Lung (tissue), 16 donors: ENCODE data around the gene BLOC1S1. TPM values are rescaled to one million over a fixed set of nuclear protein-coding genes. Genes with fewer than 3 reads are reported as not detected.

Experiments
- ATAC-seq: fragments of 200-7000 bp; cut with Tn5 transposase; one replicate; pipeline ENCODE4 v1.9.1; 2020; ENCODE audit warnings: moderate number of reproducible peaks; ENCODE audit not compliant: insufficient read depth, low FRiP score
- DNase-seq, 3 donors: peaks; one replicate each; pipeline ENCODE4 v3.0.0-alpha.2; 2013 to 2017
- H3K27ac ChIP-seq, 2 donors: one replicate each; pipeline ENCODE4 v1.5.1; 2013; ENCODE audit warnings: mild to moderate bottlenecking in 2 of 2, moderate library complexity in 2 of 2, control low read depth in 1 of 2, inconsistent platforms in 1 of 2, low read depth in 1 of 2, low read length in 1 of 2
- H3K27me3 ChIP-seq, 3 donors: one replicate each; pipeline ENCODE4 v1.5.1; 2013; ENCODE audit warnings: low read length in 2 of 3; ENCODE audit not compliant: control insufficient read depth in 3 of 3, insufficient read depth in 3 of 3
- H3K36me3 ChIP-seq, 4 donors: one replicate each; pipeline ENCODE4 v1.5.1; 2013; ENCODE audit warnings: low read length in 4 of 4, mild to moderate bottlenecking in 1 of 4, moderate library complexity in 1 of 4; ENCODE audit not compliant: control insufficient read depth in 4 of 4, insufficient read depth in 4 of 4
- H3K4me1 ChIP-seq, 5 donors: one replicate each; pipeline ENCODE4 v1.5.1; 2013; ENCODE audit warnings: low read length in 5 of 5, mild to moderate bottlenecking in 2 of 5, moderate library complexity in 1 of 5; ENCODE audit not compliant: control insufficient read depth in 5 of 5, insufficient read depth in 5 of 5
- H3K4me3 ChIP-seq: one replicate; pipeline ENCODE4 v1.5.1; 2013; ENCODE audit warnings: mild to moderate bottlenecking, control low read depth, moderate library complexity
- H3K9ac ChIP-seq, 2 donors: one replicate each; pipeline ENCODE4 v1.5.1; 2013; ENCODE audit warnings: low read length in 2 of 2, control low read depth in 1 of 2; ENCODE audit not compliant: insufficient read depth in 1 of 2
- H3K9me3 ChIP-seq, 4 donors: one replicate each; pipeline ENCODE4 v1.5.1; 2013; ENCODE audit warnings: low read length in 3 of 4, mild to moderate bottlenecking in 1 of 4, moderate library complexity in 1 of 4; ENCODE audit not compliant: control insufficient read depth in 4 of 4, insufficient read depth in 3 of 4
- CTCF ChIP-seq: IDR thresholded peaks from 2 replicates; pipeline ENCODE4 v1.5.1; 2012; ENCODE audit warnings: mild to moderate bottlenecking; ENCODE audit errors: control extremely low read depth, extremely low read depth
- WGBS, 2 donors: extraction: QIAGEN DNeasy Blood & Tissue Kit; methylation state at CpG; one replicate each; pipeline ENCODE4 v1.1.7; 2013; 5-methylcytosine and 5-hydroxymethylcytosine counted together
- long read RNA-seq, 5 donors: transcript quantifications; one replicate each; lab custom pipeline, GENCODE V29; 2026
- polyA plus RNA-seq, 2 donors: library from polyadenylated mRNA; stranded (reverse); fragments of 200-250 nt; gene quantifications; one replicate each; pipeline ENCODE4 v1.2.1, GENCODE V29; 2013
- total RNA-seq, 2 donors: library from RNA; depleted of rRNA in 1 of 2; stranded (reverse); fragments of >200 nt in 1 of 2; gene quantifications; one replicate each; pipeline ENCODE4 v1.2.1, GENCODE V29; 2014 to 2021
- donor health status: control.
- donor health status: control.
- donor health status: Bipolar disorder and iron deficiency.
- donor health status: healthy.
- donor health status: DM: yes; HTN: yes; CAD: no.

The BLOC1S1 gene
- total RNA-seq (100 to 1,000 TPM in 1 of 2 donors, 10 to 100 TPM in 1; 53.9 to 132 TPM), polyA plus RNA-seq (100 to 1,000 TPM; 351 to 374 TPM)
- long read RNA-seq, donor 1, transcript BLOC1S1-203 (4 exons, 571 nt), result major isoform, 62 of 67 reads
- long read RNA-seq, donor 1, partial matches to known transcripts, result 0 of 67 reads
- long read RNA-seq, donor 1, other reads (novel, unspliced or antisense), result 0 of 67 reads
- long read RNA-seq, donor 2, transcript BLOC1S1-203 (4 exons, 571 nt), result major isoform, 38 of 42 reads
- long read RNA-seq, donor 2, partial matches to known transcripts, result 0 of 42 reads
- long read RNA-seq, donor 2, other reads (novel, unspliced or antisense), result 0 of 42 reads
- long read RNA-seq, donor 3, transcript BLOC1S1-203 (4 exons, 571 nt), result major isoform, 41 of 49 reads
- long read RNA-seq, donor 3, transcript BLOC1S1-204 (3 exons, 1,229 nt), result minor isoform, 8 of 49 reads
- long read RNA-seq, donor 3, partial matches to known transcripts, result 0 of 49 reads
- long read RNA-seq, donor 3, other reads (novel, unspliced or antisense), result 0 of 49 reads
- long read RNA-seq, donor 4, transcript BLOC1S1-203 (4 exons, 571 nt), result major isoform, 32 of 45 reads
- long read RNA-seq, donor 4, partial matches to known transcripts, result 6 of 45 reads
- long read RNA-seq, donor 4, other reads (novel, unspliced or antisense), result 0 of 45 reads
- long read RNA-seq, donor 5, transcript BLOC1S1-203 (4 exons, 571 nt), result major isoform, 91 of 110 reads
- long read RNA-seq, donor 5, transcript BLOC1S1-204 (3 exons, 1,229 nt), result minor isoform, 7 of 110 reads
- long read RNA-seq, donor 5, partial matches to known transcripts, result 7 of 110 reads
- long read RNA-seq, donor 5, other reads (novel, unspliced or antisense), result 0 of 110 reads

GRCh38 chr12:55715833-55716581, at the start of gene BLOC1S1:
BLOC1S1 (plus strand) TSS chr12:55716046; CDS start chr12:55716052, 6 bp downstream.
- peak; percentile 84 for ATAC-seq
- TF ChIP-seq CTCF, result no peak
- peaks cover 14 to 48% (median 21%) of the 10 kb centered on the region in 5 donors for H3K4me1 ChIP-seq

GRCh38 chr12:55666508-55666907, 49.3 kb upstream of the BLOC1S1 start:
- Histone ChIP-seq H3K27me3 (peaks cover 0 to 3% (median 0%) of the 10 kb centered on the region in 3 donors), H3K9me3 (no peaks in the 10 kb centered on the region), H3K4me3 (no peak overlapping the region), H3K4me1 (no peaks in the 10 kb centered on the region), H3K9ac (no peak overlapping the region), H3K36me3 (no peaks in the 10 kb centered on the region), H3K27ac (no peak overlapping the region)
- TF ChIP-seq CTCF, result no peak
- 75 to 80% methylated on average over 7 of the region's 7 CpGs for WGBS, 2 donors
- DNase-seq (no peak), ATAC-seq (no peak)

More at GRCh38 chr12:55715833-55716581, at the start of gene BLOC1S1:
- Histone ChIP-seq H3K4me3 (peak within 1 kb of the TSS; percentile 69), H3K9ac (peak within 1 kb of the TSS; percentile 3 to 57), H3K27ac (peak within 1 kb of the TSS; percentile 89 to 94), H3K36me3 (peaks cover 0 to 8% (median 4%) of the 10 kb centered on the region in 4 donors), H3K9me3 (no peaks in the 10 kb centered on the region), H3K27me3 (no peaks in the 10 kb centered on the region)
- WGBS, 2 donors, result 0 to 1% methylated on average over 42 of the region's 42 CpGs
- peak; percentile 94 to 98 (median 96) for DNase-seq

- Histone ChIP-seq H3K4me1 (no peaks in the 10 kb centered on the region), H3K9me3 (no peaks in the 10 kb centered on the region), H3K27ac (no peak overlapping the region), H3K4me3 (no peak overlapping the region), H3K27me3 (no peaks in the 10 kb centered on the region), H3K9ac (no peak overlapping the region), H3K36me3 (no peaks in the 10 kb centered on the region)
- no peak for TF ChIP-seq CTCF
- ATAC-seq, result no peak
- no peak for DNase-seq
Measured at GRCh38 chr12:55670276-55670675, 45.6 kb upstream of the BLOC1S1 start.
